BLaER1 (cell line): Measurements from ENCODE around the gene IL12RB2.
"Not testable (repeated sequence)": the region's sequence is repeated elsewhere in the genome, so short reads cannot be mapped to it uniquely, and the experiment has no call there.

ENCODE experiments used
- H3K27ac ChIP-seq: shearing (Covaris generic); formaldehyde crosslinking; 2 replicates; pipeline ENCODE4 v1.8.1; 2022
- H3K27me3 ChIP-seq: shearing (Covaris generic); formaldehyde crosslinking; 2 replicates; pipeline ENCODE4 v1.8.1; 2022
- H3K36me3 ChIP-seq: shearing (Covaris generic); formaldehyde crosslinking; 2 replicates; pipeline ENCODE4 v1.8.1; 2022
- H3K4me1 ChIP-seq: shearing (Covaris generic); formaldehyde crosslinking; 2 replicates; pipeline ENCODE4 v1.8.1; 2022
- H3K4me2 ChIP-seq: shearing (Covaris generic); formaldehyde crosslinking; 2 replicates; pipeline ENCODE4 v1.8.1; 2022
- H3K4me3 ChIP-seq: shearing (Covaris generic); formaldehyde crosslinking; 2 replicates; pipeline ENCODE4 v1.8.1; 2022
- H3K9ac ChIP-seq: shearing (Covaris generic); formaldehyde crosslinking; 2 replicates; pipeline ENCODE4 v1.8.1; 2022
- H3K9me3 ChIP-seq: shearing (Covaris generic); formaldehyde crosslinking; 2 replicates; pipeline ENCODE4 v1.8.1; 2022
- H4K20me1 ChIP-seq: shearing (Covaris generic); formaldehyde crosslinking; 2 replicates; pipeline ENCODE4 v1.8.1; 2022
- Cebpa-rat ChIP-seq: shearing (Covaris generic); IDR thresholded peaks from 2 replicates; pipeline ENCODE4 v1.8.1; 2022

IL12RB2 gene

DNA sequence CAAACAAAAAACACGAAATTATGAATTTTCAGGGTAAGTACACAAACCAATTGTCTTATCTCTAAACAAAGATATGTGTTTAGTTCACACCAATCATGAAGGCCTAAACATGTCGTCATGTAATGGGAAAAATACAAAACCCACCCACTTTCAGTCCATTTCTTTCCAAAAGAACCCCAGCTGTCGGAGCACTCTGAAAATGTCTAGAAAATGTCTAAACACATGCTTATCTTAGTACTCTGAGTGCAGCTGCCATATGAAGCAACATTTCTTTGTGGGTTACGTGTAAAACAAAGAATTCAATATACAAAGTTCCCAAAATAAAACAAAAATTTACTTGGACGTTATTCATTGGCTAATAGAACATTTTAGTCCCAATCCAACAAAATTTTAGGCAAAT, 99.8 kb downstream of the IL12RB2 start:
- Histone ChIP-seq H3K4me2 (no peak overlapping the region), H3K9ac (no peak overlapping the region), H3K4me3 (no peak overlapping the region), H3K9me3 (no peaks in the 10 kb centered on the region), H3K27ac (no peak overlapping the region), H3K36me3 (peaks cover 40% of the 10 kb centered on the region), H4K20me1 (peaks cover 76% of the 10 kb centered on the region), H3K27me3 (no peaks in the 10 kb centered on the region), H3K4me1 (no peaks in the 10 kb centered on the region)
- TF ChIP-seq Cebpa-rat: no peak

DNA sequence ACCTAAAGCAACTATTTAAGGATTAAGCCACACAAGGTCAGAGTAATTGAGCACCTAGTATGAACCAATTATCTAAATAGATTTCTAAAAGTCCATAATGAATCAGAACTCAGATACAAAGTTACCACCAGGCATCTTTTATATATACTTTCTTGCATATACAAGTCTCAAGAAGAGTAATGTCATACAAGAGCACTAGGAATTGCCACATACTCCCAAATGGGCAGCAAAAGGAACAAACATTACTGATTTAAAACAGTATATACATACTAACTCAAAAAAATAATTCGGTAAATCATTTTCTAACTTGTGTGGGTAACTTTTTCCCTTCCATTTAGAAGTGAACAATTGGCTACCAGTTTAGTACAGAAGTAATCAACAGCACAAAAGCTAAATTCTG, 100.5 kb downstream of the IL12RB2 start:
- peaks cover 44% of the 10 kb centered on the region for H3K36me3 ChIP-seq
- H3K4me1 ChIP-seq: no peaks in the 10 kb centered on the region
- TF ChIP-seq Cebpa-rat: no peak
- H3K4me2 ChIP-seq: no peak overlapping the region
- H3K9me3 ChIP-seq: no peaks in the 10 kb centered on the region
- peaks cover 80% of the 10 kb centered on the region for H4K20me1 ChIP-seq
- H3K9ac ChIP-seq: no peak overlapping the region
- H3K27ac ChIP-seq: no peak overlapping the region
- no peak overlapping the region for H3K4me3 ChIP-seq
- no peaks in the 10 kb centered on the region for H3K27me3 ChIP-seq

DNA sequence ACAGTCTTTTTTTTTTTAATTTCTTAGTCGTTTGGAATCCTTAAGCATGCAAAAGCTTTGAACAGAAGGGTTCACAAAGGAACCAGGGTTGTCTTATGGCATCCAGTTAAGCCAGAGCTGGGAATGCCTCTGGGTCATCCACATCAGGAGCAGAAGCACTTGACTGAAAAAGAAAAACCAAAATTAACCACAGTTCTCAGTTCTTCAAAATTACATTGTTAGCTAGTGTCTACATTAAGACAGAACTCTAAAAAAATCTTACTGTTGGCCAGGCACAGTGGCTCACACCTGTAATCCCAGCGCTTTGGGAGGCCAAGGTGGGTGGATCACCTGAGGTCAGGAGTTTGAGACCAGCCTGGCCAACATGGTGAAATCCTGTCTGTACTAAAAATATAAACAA, 105.4 kb downstream of the IL12RB2 start:
- not testable (repeated sequence) for H3K4me3 ChIP-seq, H3K27me3 ChIP-seq, H3K4me2 ChIP-seq, H3K9ac ChIP-seq, H3K4me1 ChIP-seq, H3K27ac ChIP-seq, H3K9me3 ChIP-seq
- Histone ChIP-seq H3K36me3 (peaks cover 88% of the 10 kb centered on the region), H4K20me1 (peaks cover 97% of the 10 kb centered on the region)

DNA sequence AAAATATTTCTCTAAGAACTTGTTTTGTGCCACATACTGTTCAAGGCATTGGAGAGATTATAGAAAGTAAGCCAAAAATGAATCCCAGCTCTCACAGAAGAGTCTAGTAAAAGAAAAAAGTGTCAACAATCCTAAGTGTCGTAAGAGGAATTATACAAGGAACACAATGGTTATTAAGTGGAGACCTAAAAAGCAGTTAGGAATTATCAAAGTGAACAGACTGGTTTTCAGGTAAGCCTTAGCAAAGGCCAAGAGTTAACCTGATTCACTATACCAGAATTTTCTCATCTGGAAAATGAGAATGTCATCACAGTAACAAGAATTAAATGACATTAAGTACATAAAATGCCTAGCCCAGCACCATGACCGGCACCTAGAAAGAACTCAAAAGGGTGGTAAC, 106.9 kb downstream of the IL12RB2 start:
- Histone ChIP-seq H4K20me1 (peaks cover 97% of the 10 kb centered on the region), H3K27ac (no peak overlapping the region), H3K36me3 (peaks cover 96% of the 10 kb centered on the region)

GRCh38 chr1:67415041-67415440, 107.4 kb downstream of the IL12RB2 start:
- peaks cover 97% of the 10 kb centered on the region for H4K20me1 ChIP-seq
- H3K36me3 ChIP-seq: peaks cover 96% of the 10 kb centered on the region
- TF ChIP-seq Cebpa-rat: no peak

More for the DNA sequence above, 106.9 kb downstream of the IL12RB2 start:
- no peak overlapping the region for H3K4me2 ChIP-seq
- H3K9me3 ChIP-seq: no peaks in the 10 kb centered on the region
- H3K9ac ChIP-seq: no peak overlapping the region
- H3K4me3 ChIP-seq: no peak overlapping the region
- H3K4me1 ChIP-seq: no peaks in the 10 kb centered on the region
- no peaks in the 10 kb centered on the region for H3K27me3 ChIP-seq
- TF ChIP-seq Cebpa-rat: no peak

DNA sequence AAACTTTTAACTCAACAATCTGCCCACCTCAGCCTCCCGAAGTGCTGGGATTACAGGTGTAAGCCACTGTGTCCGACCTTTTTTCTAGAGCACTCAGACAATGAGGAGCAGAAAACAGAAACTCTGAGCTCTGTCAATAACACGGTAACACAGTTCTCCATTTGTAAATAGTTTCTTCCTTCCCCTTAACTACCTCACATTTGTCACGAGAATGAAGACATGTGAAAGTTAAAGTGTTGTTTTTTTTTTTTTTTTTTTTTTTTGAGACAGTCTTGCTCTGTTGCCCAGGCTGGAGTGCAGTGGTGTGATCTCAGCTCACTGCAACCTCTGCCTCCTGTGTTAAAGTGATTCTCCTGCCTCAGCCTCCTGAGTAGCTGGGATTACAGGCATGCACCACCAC, 110.1 kb downstream of the IL12RB2 start:
- H3K4me2 ChIP-seq, H3K27ac ChIP-seq, H3K4me1 ChIP-seq, H3K9ac ChIP-seq, H3K9me3 ChIP-seq, H3K4me3 ChIP-seq, H3K27me3 ChIP-seq: not testable (repeated sequence)
- H4K20me1 ChIP-seq: peaks cover 100% of the 10 kb centered on the region
- H3K36me3 ChIP-seq: peaks cover 100% of the 10 kb centered on the region

More at GRCh38 chr1:67415041-67415440, 107.4 kb downstream of the IL12RB2 start:
- Histone ChIP-seq H3K9me3 (no peaks in the 10 kb centered on the region), H3K4me1 (no peaks in the 10 kb centered on the region), H3K27me3 (no peaks in the 10 kb centered on the region), H3K27ac (no peak overlapping the region), H3K4me3 (no peak overlapping the region), H3K4me2 (no peak overlapping the region), H3K9ac (no peak overlapping the region)

DNA sequence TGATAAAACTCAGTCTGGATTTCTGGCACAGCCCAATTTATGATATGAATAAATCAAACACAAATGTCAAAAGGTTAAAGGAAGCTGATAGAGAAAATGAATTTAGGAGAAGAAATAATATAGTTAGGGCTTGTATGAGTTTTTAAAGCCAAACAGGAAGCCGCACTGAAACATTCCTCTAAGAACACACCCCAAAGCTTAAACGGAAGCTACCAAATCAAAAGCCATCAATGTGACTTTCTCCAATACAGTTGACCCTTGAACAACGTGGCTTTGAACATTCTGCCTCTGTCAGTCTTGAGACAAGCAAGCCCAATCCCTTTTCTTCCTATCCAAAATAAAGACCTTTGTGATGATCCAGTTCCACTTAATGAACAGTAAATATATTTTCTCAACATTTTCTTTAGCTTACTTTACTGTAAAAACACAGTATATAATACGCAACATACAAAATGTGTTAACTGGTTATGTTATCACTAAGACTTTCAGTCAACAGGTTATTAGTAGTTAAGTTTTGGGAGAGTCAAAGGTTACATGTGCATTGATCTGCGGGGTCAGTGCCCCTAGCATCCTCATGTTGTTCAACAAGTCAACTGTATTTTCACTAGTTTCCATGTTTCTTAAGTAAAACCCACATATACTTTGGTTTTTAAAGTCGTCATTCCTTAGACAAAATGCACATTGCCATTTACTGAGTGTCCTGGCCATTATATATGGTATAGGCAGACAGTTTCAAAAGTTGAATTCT, 111.3 kb downstream of the IL12RB2 start:
- TF ChIP-seq Cebpa-rat: no peak
- H3K4me1 ChIP-seq: no peaks in the 10 kb centered on the region
- no peaks in the 10 kb centered on the region for H3K9me3 ChIP-seq
- H3K9ac ChIP-seq: no peak overlapping the region
- H3K27ac ChIP-seq: no peak overlapping the region
- peaks cover 100% of the 10 kb centered on the region for H3K36me3 ChIP-seq
- H3K27me3 ChIP-seq: no peaks in the 10 kb centered on the region
- peaks cover 100% of the 10 kb centered on the region for H4K20me1 ChIP-seq
- H3K4me2 ChIP-seq: no peak overlapping the region
- no peak overlapping the region for H3K4me3 ChIP-seq

- Histone ChIP-seq H3K4me2 (no peak overlapping the region), H3K27me3 (no peaks in the 10 kb centered on the region), H3K9ac (no peak overlapping the region), H3K27ac (no peak overlapping the region), H4K20me1 (peaks cover 100% of the 10 kb centered on the region), H3K4me1 (peaks cover 7% of the 10 kb centered on the region), H3K36me3 (peaks cover 100% of the 10 kb centered on the region), H3K9me3 (no peaks in the 10 kb centered on the region), H3K4me3 (no peak overlapping the region)
- no peak for TF ChIP-seq Cebpa-rat
These were observed 113.3 kb downstream of the IL12RB2 start for GRCh38 chr1:67420835-67421492.

DNA sequence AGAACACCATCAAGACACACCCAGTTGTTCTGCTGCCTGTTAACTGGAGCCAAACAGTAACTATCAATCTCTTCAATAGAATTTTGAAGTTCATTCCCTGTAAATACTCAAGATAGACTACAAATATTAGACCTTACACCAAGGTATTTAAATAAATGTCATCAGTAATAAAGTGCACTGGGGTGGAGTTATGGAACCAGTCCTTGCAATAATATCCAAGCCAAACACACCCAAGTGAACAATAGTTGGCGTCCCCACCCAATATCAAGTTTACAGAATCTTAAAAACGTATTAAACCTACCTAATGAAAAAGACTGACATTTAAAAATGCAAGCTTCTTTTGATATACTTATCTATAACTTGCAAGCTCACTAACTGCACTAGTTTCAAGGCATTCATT, 119.8 kb downstream of the IL12RB2 start:
- peaks cover 65% of the 10 kb centered on the region for H3K36me3 ChIP-seq

DNA sequence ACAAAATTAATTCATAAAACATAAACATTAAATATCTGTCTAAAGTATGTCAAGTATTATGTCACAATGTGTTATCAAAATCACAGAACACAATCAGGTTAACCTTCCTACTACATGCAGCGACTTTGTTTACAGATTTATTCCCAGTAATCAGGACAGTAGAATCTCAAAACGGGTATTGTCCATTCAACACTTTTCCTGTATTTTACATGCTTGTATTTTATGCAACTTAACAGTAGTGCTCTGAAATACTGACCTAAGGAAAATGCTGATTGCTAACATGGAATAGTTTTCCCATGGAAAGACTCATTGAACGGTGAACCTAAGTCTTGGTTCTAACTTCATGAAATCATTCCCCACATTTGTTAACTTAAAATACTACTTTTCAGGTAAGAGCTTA, 120.3 kb downstream of the IL12RB2 start:
- Histone ChIP-seq H3K27me3 (no peaks in the 10 kb centered on the region), H3K9ac (peak overlapping the region; percentile 99), H3K27ac (peak overlapping the region; percentile 98; the same call in 1 of the 2 replicates), H3K9me3 (no peaks in the 10 kb centered on the region), H3K36me3 (peaks cover 60% of the 10 kb centered on the region), H3K4me3 (peak overlapping the region; percentile 94), H3K4me1 (peaks cover 43% of the 10 kb centered on the region), H3K4me2 (peak overlapping the region; percentile 91), H4K20me1 (peaks cover 71% of the 10 kb centered on the region)
- TF ChIP-seq Cebpa-rat: no peak

More for the DNA sequence above, 119.8 kb downstream of the IL12RB2 start:
- Histone ChIP-seq H3K9ac (peak overlapping the region; percentile 99), H3K4me1 (peaks cover 38% of the 10 kb centered on the region), H3K4me3 (peak overlapping the region; percentile 94), H3K27ac (no peak overlapping the region), H3K9me3 (no peaks in the 10 kb centered on the region), H4K20me1 (peaks cover 75% of the 10 kb centered on the region), H3K4me2 (peak overlapping the region; percentile 91), H3K27me3 (no peaks in the 10 kb centered on the region)
- no peak for TF ChIP-seq Cebpa-rat
